GM18507 (cell line): ENCODE measurements around the gene SNRNP200.

Experiments
- DNase-seq: peaks from one replicate; pipeline ENCODE4 v3.0.0; 2011; ENCODE audit warnings: low read depth; ENCODE audit not compliant: insufficient read length; ENCODE audit errors: extremely low spot score
- FAIRE-seq: peaks from 2 replicates; lab custom pipeline; 2011; peaks lifted over from hg19 to GRCh38; lab: Jason Lieb, UNC

The SNRNP200 gene

DNA sequence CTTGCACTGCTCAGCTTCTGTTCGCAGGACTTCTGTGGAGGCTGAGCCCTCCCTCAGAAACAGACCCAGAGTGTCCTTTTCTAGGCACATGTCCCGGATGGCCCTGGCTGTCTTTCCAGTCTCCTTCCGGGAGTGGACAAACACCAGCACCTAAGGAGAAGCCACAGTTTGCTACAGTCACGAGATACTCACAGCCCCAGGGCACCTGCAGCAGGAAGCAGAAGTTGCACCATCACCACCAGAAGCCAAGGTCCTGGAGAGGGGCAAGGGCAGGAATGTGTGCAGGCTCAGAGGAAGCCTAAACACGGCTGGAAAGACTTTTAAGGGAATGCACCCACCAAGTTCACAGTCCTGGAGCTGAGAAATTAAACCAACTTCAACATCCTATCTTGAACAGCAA, 13.6 kb downstream of the SNRNP200 start:
- FAIRE-seq (no peak), DNase-seq (no peak)

DNA sequence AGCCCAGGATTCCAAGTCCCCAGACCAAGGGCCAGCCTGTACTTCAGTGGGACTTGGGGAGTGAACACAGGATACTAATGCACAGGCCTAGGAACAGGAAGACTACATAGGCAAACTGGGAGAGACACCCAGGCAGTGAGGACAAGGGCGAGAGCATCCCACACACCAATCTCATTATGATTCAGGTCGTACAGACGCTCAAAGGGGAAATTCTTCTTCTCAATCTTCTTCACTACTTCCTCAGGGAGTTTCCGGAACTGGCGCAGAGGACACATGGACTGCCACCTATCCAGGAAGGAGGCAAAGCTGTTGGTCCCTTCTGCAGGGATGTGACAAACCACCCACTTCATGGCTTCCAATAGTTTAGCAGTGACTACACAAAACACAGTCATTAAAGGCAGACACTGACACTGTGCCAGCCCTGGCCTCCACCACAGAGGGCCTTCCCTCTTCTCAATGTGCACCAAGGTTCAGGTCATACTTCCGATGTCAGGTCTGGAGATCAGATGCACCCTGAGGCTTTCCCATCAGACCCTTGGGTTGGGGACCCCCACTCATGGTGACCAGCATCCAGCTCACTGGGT, 18.0 kb downstream of the SNRNP200 start:
- no peak for DNase-seq
- FAIRE-seq: no peak

DNA sequence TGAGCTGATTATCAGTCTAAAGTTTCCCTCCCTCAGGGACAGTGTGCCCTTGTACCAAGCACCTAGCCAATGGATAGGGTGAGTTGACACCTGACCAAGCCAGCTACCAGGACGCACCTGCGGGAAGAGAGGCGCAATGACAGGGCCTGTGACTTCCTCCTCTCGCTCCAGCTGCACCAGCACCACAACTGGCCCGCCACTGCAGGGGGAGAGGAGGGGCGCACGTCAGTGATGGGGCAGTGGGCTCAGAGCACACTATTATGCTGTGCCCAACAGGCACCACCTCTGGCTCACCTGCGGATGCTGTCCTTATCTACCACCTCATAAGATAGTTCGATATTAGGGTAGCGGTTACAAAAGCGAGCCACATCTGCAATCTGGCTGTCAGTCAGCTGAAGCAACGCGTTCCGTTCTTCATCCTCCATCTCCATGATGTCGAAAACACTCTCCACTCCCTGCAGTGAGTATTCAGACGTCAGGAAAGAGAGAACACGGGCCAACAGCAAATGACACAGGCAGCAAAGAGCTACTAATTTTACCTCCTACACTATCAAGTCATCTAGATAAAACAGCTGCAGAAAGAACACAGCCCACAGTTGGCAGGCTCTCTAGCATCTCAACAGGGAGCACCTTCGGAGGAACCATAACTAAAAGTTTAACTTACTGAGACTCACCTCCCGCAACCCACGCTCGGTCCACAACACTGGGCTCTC, 28.4 kb downstream of the SNRNP200 start:
- no peak for FAIRE-seq
- no peak for DNase-seq

DNA sequence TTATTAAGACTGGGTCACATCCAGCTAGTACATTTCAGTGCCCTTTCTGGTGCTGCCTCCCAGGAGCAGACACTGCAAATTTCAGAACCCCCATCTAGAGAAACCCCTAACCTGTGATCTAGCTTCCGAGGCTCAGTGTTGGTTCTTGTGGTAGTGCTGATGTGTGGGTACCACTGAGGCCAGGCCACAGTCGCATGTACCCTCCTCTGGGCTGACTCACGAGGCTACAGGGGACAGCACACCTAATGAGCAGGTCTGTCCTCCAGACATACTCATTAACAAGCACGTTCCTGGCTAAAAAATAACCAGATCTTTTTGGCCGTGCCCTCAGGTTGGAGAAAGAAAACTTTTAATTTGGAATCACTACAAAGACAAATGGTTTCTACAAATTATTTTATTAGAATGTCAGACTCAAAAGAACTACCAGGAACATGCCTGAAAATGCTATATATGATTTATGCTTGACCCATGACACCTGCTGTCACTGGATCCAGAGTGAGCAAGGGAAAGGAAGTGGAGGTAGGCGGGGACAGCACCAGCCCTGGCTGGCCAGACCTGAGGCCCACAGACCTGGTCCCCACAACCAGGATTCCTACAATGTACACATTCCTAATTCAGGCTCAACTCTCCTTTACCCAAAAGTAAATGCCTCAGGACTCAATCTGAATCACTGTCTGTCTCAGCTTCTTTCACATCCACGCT, 30.8 kb downstream of the SNRNP200 start:
- DNase-seq (no peak), FAIRE-seq (no peak)

DNA sequence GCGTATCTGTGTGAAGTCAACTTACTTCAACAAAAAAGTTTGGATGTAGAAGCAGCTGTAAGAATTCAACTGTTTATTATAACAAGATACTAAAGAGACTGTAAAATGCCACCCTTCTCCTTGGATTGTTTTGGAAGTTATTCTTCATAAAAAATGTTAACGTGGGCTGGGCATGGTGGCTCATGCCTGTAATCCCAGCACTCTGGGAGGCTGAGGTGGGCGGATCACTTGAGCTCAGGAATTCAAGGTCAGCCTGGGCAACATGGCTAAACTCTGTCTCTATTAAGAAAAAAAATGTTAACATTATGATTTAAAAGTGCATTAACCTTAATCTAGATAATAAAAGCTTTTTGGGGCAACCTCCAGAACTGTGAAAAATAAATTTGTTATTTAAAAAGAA, 31.6 kb downstream of the SNRNP200 start:
- FAIRE-seq: no peak
- no peak for DNase-seq

DNA sequence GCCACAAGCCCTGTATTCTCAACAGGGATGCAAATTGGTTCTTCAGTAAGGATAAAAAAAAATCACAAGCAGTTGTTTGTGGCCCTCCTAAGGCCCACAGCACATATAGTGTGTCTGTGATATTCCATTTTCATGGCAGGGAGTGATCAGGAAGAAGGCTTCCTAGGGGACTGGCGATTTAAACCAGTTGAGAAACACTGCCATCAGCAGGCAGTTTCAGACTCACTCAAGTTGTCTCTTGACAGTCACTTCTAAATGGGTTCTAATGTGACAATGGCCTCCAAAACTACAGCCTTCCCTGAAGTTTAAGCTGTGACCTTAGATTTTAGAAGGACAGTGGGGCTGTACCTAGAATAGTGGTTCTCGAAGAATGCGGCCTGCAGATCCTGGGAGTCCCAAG, 33.4 kb downstream of the SNRNP200 start:
- FAIRE-seq (no peak), DNase-seq (no peak)

DNA sequence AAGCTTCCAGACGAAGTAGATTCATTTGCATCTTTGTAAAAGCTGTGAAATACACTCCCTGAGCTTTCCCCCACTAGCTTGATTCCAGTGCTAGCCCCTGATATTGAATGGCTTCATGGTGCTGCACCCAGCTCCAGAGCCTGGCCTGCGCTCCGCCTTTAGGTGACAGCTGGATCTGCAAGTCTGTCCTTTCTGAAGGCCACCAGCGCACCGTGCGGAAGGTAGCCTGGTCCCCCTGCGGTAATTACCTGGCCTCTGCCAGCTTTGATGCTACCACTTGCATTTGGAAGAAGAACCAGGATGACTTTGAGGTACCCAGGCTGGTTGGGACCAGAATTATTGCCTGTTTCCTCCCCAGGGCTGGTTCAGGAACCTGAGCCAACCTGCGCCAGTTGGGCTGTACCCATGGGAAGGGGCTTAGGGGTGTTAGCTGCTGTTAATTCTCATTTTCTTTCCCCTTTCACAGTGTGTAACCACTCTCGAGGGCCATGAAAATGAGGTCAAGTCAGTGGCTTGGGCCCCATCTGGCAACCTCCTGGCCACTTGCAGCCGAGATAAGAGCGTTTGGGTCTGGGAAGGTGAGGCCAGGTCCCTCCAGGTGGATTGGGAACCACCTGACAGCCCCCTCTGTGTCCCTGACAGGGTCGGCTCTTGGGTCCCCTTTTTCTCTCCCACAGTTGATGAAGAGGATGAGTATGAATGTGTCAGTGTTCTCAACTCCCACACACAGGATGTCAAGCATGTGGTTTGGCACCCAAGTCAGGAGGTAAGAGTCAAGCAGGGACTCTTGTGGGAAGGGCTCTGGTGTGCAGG, 38.0 kb downstream of the SNRNP200 start:
- no peak for DNase-seq
- no peak for FAIRE-seq

DNA sequence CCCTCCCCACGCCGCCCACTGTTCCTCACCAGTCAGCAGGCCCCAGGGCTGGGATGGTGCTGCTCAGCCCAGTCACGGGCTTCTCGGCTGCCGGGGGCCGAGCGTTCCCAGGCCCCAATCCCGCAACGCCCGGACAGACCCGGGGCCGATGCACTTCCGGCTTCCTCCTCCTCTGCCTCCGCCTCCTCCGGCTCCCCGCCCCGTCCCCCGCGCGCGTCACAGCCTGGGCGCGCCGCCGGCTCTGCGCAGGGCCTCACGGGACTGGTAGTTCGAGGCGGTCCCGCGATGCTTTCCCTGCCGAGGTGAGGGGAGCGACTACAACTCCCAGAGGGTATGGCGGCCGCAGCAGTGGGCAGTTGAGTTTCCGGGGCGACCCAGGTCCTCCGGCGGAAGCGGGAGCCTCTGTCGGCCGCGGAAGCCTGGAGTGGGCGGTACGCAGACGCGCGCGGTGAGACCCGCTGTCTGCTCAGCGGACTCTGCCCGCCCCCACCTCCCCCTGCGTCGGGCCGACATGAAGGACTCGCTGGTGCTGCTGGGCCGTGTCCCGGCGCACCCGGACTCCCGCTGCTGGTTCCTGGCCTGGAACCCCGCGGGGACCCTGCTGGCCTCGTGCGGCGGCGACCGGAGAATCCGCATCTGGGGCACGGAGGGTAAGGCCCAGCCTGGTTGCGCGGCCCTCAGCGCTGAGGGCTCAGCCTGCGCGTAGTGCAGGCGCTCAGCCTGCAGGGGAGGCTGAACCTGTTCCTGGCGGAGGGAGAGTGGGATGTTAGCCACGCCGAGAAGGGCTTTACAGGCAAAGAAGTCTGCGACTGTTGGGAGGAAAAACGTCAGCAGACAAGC, 39.3 kb downstream of the SNRNP200 start, which contains the start of the genes CIAO1 and TMEM127:
Gene CIAO1 (plus strand): TSS at position 386 of the 840 bp plus-strand sequence. CDS start 126 bp downstream, at position 512.
Gene TMEM127 (minus strand): TSS at position 158 of the 840 bp plus-strand sequence. CDS start 616 bp downstream, outside the sequence.
- peak; percentile 94 for FAIRE-seq
- DNase-seq: peak; percentile 98

DNA sequence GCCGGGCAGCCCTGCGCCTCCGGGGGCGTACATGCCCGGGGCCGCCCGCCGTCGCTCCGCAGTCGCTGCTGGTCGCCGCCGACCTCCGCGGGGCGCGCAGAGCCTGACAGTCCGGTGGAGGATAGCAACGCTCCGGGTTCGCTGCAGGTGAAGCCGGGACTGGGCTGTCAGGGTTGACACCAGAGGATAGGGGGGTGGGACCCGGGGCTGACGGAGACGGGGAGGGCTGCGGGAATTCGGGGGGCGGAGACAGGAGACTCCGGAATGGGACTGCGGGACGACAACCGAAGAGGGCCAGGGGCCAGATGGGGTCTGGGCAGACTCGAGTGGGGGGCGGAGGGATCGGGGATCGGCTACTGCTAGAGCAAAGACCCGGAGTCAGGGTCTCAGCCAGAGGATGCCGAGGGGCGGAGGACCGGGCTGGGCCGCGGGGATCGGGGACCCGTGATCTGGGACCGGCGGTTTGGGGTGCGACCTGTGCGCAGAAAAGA, 40.0 kb downstream of the SNRNP200 start:
- no peak for DNase-seq

DNA sequence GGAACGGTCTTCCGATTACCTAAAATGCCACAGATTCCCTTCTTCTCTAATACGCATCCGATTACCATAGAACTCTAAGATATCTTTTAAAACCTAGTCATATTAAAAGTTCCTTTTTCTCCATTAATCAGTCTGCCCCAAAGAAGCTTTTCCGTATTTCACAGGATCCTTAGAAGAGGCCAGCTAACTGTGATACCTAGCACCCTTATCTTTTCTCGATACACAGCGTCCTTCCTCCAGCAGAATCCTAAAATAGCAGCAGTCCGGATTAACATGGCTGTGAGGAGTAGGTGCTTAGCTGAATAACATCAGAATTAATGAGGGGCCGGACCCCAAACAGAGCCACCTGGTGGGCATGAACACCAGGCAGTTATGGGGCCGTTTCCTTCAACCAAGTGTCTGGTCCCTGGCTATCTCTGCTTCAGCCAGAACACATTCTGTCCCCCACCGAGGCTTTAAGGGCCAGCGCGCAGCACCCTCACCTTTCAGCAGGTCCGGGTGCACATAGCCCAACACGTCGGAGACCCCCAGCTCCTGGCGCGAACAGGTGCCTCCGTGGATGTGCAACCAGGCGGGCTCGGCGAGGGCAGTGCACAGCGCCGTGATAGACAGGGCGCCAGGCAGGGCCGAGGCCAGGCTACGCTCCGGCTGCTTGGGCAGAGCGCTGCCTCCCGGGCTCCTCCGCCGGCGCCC, 40.5 kb downstream of the SNRNP200 start:
- DNase-seq (no peak), FAIRE-seq (no peak)

More for the DNA sequence above, 40.0 kb downstream of the SNRNP200 start:
- FAIRE-seq: no peak

DNA sequence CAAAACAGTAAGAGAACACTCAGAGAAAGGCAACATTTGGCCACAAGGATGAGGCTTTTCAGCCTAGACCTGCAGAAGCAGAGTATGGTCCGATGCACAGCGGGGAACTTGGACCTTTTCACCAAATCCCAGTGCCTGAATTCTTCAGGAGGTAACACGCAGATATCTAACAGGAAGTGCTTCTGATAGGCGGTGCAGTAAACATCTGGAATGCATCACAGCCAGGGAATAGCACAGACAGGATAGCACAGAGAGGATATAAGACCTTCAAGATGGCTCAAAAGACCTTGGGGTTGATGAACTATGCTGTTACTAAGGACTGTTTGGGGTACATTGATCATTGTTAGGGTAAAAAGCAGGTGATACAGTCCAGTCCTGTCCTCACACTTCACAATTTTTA, 41.3 kb downstream of the SNRNP200 start:
- DNase-seq (no peak), FAIRE-seq (no peak)

DNA sequence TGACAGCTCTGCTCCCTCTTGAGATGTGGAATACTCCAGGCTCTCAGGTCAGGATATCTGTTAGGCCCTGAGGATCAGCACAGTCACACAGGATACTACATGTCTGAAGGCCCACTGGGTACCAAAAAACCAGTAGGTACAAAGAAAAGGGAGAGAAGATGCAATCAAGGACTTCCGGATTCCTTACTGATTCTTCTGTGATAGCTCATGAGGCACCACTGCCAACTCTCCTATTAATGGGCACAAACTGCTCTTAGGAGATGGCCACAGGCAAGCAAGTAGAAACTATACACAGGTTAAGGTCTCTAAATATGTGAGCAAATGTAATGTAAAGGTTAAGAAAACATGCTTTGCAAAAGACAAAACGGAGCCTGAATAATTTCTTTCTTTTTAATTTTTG, 43.0 kb downstream of the SNRNP200 start:
- DNase-seq (no peak), FAIRE-seq (no peak)

DNA sequence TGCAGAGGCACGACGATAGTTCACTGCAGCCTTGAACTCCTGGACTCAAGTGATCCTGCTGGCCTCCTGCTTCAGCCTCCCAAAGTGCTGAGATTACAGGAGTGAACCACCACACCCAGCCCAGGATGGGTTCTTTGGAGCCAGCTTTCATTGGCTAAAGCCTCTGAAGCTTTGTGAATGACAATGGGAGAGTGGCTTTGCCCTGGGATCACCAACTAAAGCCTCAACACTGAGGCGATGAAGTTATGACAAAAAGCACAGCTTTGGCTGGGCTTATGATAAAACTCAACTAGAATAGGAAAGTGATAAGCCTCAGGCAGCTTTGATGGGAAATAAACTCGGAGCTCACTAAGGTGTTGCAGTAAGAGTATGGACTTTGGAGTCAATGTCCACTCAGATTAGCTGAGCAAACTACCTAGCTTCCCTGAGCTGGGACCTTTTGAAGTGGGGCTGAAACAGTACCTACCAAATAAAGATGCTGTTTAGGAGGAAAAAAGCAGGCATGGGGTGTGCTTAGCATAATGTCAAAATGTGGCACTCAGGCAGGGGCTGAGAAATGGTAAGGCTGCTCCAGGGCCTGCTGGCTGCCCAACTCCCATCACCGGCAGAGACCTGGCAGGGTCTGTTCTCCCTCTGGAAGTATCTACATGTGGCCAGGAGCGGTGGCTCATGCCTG, 43.9 kb downstream of the SNRNP200 start:
- no peak for DNase-seq
- no peak for FAIRE-seq

DNA sequence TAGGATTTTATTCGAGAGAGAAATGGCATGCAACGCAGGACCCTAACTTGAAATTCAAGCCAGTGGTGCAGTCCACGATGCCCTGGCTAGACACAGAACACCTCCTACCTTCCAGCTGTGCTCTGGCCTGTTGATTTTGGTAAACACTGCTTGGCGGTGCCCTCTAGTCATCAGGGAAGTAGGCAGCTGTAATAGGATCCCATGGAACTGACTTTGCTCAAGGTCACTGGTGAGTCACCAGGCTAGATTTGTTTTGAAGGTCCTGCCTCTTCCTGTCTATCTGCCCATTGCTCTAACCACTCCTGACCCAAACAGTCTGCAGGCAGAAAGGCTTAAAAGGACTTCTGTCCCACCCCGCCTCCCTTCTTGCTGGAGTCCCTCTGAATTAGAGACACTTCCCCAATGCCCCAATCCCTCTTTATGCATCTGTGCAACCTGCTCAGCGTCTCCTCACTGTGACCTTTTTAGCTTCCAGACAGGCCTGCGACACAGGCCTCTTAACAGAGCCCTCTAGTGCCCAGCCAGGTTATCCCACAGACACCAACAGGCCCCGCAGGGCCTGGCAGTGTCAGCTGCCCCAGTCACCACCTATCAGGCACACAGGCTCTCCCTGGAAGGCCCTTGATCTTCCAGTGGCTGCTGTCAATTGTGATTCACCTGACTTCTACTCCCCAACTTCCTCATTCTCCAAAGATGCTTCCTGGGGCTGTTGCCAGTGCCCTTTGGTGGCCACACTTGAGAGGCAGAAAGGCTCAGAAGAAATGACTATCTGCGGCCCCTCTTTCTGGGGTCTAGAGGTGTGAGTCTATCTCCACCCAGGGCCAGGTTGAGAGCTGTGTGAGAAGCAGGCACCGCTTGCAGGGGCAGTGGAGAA, 44.7 kb downstream of the SNRNP200 start:
- FAIRE-seq (no peak), DNase-seq (no peak)

DNA sequence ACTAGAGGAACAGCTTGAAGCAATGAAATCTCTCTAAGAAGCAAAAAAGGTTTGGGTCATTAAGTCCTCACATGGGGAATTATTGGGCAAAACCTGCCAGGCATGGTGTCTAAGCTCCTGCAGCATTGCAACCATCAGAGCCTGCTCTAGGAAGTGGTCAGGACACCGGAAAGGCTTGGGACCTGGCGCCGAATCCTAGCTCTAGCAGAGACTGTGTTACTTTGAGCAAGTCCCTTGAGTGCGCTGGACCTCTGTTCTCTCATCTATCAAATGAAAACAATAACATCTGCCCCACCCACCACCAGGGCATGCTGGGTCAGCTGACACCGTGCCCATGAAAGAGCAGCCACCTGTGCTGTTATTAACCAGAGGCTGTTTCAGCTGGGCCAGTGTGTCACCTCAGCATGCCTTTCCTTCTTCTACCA, 45.8 kb downstream of the SNRNP200 start:
- FAIRE-seq (no peak), DNase-seq (no peak)

DNA sequence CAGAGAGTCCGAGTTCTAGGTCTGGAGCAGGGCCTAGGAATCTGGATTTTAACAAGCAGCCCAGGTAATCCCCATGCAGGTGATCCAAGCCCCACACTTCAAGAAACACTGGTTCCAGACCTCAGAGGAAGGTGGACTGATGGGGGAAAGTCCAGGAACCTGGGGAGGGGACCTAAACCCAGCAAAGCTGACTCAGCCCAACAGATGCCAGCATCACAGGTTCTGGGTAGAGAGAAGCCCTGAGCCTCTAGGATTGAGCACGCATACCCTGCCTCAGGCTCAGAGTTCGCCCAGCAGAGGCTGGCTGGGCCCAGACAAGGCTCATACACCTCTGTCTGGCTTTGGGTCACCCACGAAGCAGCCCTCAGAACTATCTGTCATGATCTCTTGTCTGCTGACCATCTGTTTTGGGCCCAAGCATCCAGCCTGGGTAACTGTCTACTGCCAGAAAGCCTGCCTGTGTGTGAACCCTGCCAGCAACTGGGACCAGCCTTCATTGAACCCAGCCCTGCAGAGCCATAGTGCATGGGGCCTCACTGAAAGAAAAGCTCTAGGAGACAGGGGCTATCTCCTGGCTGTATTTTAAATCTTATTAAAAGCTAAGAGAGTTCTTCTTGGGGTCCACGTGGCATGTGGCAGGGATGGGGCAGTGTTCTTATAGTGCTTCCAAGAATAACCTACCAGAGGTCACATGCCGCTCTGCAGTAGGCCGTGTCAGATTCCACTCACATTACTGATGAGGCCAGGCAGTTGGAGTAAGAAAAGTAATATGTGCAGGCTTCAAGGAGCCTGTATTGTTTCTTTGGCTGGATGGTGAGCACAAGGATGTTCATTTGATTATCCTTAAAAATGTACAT, 47.0 kb downstream of the SNRNP200 start:
- DNase-seq: no peak
- FAIRE-seq: no peak
